Lung microvascular endothelial cell (primary cell): ENCODE measurements around the gene GAB4. TPM values are rescaled to one million over a fixed set of nuclear protein-coding genes. Genes with fewer than 3 reads are reported as not detected.

Source experiments
- DNase-seq, 2 donors: peaks; one replicate each; pipeline versions ENCODE4 v3.0.0 to v3.0.0-alpha.2; 2010; ENCODE audit warnings: low read depth in 2 of 2
- total RNA-seq: library from RNA; depleted of rRNA; stranded (reverse); fragments of >200 nt; gene quantifications from 2 replicates; pipeline ENCODE4 v1.2.1, GENCODE V29; 2014

The GAB4 gene
- total RNA-seq, 1 donor from 2014 or later: not detected

- DNase-seq: no peak
Observed at GRCh38 chr22:16989915-16990314, 18.1 kb downstream of the GAB4 start.

- no peak for DNase-seq
Observed at GRCh38 chr22:16988257-16988656, 19.8 kb downstream of the GAB4 start.

- DNase-seq: no peak
Observed at GRCh38 chr22:16987822-16988221, 20.2 kb downstream of the GAB4 start.

- DNase-seq: no peak
Observed at GRCh38 chr22:16975155-16975885, 32.7 kb downstream of the GAB4 start.

GRCh38 chr22:16974298-16975084 is 33.5 kb downstream of the GAB4 start:
- DNase-seq: no peak

- DNase-seq: no peak
Observed at GRCh38 chr22:16973591-16974297, 34.3 kb downstream of the GAB4 start.

GRCh38 chr22:16972311-16972710 is 35.7 kb downstream of the GAB4 start:
- no peak for DNase-seq

- DNase-seq: no peak
Observed at GRCh38 chr22:16970446-16970845, 37.6 kb downstream of the GAB4 start.

GRCh38 chr22:16969508-16970327 is 38.3 kb downstream of the GAB4 start:
- no peak for DNase-seq

GRCh38 chr22:16968218-16968595 is 39.8 kb downstream of the GAB4 start:
- no peak for DNase-seq

GRCh38 chr22:16967453-16968217 is 40.4 kb downstream of the GAB4 start:
- DNase-seq: no peak

- DNase-seq: no peak
Observed at GRCh38 chr22:16966251-16966650, 41.8 kb downstream of the GAB4 start.

- no peak for DNase-seq
Observed at GRCh38 chr22:16965560-16965959, 42.5 kb downstream of the GAB4 start.

GRCh38 chr22:16965083-16965482 is 42.9 kb downstream of the GAB4 start:
- DNase-seq: no peak

- no peak for DNase-seq
Observed at GRCh38 chr22:16964366-16964765, 43.7 kb downstream of the GAB4 start.

GRCh38 chr22:16963189-16963945 is 44.7 kb downstream of the GAB4 start:
- DNase-seq: no peak

GRCh38 chr22:16962501-16962900 is 45.5 kb downstream of the GAB4 start:
- no peak for DNase-seq

- no peak for DNase-seq
Observed at GRCh38 chr22:16961477-16962186, 46.4 kb downstream of the GAB4 start.

- DNase-seq: no peak
Observed at GRCh38 chr22:16960884-16961249, 47.2 kb downstream of the GAB4 start.
